Stimulated activated naive CD4-positive, alpha-beta T cell treated with Interleukin-2 at 50 U/mL for 16 hours (primary cell): ENCODE data around the gene PDCD5.
A peak's percentile ranks its signal among the peaks of the same experiment; 100 is the strongest.
"Not testable (repeated sequence)": the region's sequence is repeated elsewhere in the genome, so short reads cannot be mapped to it uniquely, and the experiment has no call there.

Experiments used
- DNase-seq: peaks from one replicate; lab custom pipeline; 2025; lab: John Stamatoyannopoulos, UW

PDCD5 gene

GRCh38 chr19:32580901-32581704 lies at the start of gene PDCD5:
PDCD5 (plus strand) TSS chr19:32581190; CDS start chr19:32581262, 72 bp downstream.
- DNase-seq: peak; percentile 97

DNA sequence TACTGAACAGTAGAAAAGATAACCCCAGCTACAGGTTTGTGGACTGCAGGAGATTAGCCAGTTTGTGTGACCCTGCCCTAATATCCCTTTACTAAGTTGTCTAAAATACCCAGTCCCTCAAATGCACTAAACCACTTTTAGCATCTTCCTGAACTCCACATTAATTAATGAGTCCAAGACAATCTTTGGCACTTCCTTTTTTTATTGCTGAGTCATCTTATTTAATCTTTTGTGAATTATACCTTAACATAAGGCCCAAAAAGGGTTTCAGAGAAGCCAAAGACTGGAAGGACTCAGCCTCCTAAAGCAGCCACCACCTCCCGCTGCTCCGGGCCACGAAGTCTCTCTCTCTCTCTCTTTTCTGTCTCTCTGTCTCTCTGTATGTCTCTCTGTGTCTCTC lies 48.8 kb upstream of the PDCD5 start:
- DNase-seq: no peak

- DNase-seq: no peak
Measured at GRCh38 chr19:32537580-32537979, 43.4 kb upstream of the PDCD5 start.

GRCh38 chr19:32539240-32539916 lies 41.6 kb upstream of the PDCD5 start:
- DNase-seq: no peak

DNA sequence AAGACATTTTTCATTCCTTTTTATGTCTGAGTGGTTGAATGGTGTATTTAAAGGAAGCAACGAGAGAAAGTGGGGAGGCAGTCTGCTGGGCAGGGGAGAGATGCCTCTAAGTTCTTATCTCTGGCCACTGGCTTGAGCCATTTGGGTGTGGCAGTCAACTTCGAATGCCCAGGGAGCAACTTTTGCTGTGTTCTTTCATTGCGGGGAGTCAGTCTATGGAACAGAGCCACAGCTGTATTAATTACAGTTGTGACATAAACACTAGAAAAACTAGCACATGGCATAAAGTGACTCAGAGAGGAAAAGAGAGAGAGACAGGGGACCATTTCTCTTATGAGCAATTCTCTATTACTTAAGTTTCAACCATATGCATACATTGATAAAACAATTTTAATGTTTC lies 40.4 kb upstream of the PDCD5 start:
- DNase-seq: no peak

- DNase-seq: not testable (repeated sequence)
Measured at GRCh38 chr19:32541376-32541775, 39.6 kb upstream of the PDCD5 start.

- no peak for DNase-seq
Measured at GRCh38 chr19:32542477-32543108, 38.4 kb upstream of the PDCD5 start.

DNA sequence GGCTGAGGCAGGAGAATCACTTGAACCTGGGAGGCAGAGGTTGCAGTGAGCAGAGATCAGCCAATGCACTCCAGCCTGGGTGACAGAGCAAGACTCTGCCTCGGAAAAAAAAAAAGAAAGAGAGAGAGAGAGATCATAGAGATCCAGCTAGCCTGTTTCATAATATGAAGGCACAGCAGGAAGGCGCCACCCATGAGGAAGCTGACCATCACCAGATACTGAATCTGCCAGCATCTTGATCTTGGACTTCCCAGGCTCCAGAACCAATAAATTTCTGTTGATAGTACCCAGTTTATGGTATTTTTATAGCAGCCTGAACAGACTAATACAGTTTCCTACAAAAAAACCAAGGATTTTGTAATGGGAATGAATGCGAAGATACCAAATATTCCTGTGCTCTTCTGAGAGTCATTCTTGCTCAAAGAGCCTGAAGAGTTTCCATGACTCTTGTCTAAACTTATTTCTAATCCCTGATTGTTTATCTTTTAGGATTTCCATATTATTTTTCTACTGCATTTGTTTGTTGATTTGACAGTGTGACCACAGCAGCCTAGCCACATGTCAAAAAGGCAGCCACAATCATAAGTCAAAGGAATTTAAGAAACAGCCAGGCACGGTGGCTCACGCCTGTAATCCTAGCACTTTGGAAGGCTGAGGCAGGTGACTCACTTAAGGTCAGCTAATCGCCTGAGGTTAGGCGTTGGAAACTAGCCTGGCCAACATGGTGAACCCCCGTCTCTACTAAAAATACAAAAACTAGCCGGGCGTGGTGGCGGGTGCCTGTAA lies 37.7 kb upstream of the PDCD5 start:
- DNase-seq: no peak

DNA sequence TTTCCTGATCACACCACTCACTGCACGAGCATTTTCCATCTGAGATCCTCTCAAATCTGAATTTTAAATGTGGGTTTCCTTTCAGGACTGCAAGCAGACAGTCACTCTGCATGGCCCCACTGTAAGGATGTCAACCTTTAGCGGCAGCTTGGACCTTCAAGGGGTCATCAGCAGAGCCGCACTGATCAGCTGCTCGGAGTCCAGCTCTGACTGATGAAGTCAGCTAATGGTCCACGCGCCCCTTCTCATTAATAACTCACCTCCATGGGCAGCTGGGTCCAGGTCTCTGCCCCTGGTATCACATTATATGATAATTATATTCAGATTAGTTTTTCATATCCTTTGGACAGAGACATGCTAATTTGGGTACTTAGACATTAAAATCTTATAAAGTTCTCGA lies 36.1 kb upstream of the PDCD5 start:
- DNase-seq: no peak

GRCh38 chr19:32550666-32551065 lies 30.3 kb upstream of the PDCD5 start:
- DNase-seq: no peak

- no peak for DNase-seq
Measured at GRCh38 chr19:32555786-32556185, 25.2 kb upstream of the PDCD5 start.

DNA sequence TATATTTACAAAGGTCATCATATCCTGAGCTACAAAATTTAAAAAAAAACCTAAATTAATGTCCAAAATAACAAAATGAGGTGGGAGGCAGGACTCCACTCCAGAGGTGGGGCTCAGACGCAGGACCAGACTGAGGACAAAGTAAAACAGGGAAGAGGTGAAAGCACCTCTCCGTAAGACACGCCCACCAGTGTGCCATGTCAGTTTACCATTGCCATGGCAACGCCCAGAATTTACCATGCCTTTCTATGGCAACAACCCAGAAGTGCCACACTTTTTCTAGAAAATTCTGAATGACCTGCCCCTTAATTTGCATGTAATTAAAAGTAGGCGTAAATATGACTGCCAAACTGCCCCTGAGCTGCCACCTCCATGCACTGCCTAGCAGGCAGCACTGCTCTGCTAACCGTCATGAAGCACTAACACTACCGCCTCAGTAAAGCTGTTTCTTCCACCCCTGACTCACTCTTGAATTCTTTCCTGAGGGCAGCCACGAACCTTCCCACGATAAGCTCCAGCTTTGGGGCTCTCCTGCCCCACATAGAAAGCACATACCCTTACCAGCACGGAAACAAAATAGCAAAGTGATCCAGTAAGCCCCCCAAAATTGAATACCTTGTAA lies 22.3 kb upstream of the PDCD5 start:
- no peak for DNase-seq

DNA sequence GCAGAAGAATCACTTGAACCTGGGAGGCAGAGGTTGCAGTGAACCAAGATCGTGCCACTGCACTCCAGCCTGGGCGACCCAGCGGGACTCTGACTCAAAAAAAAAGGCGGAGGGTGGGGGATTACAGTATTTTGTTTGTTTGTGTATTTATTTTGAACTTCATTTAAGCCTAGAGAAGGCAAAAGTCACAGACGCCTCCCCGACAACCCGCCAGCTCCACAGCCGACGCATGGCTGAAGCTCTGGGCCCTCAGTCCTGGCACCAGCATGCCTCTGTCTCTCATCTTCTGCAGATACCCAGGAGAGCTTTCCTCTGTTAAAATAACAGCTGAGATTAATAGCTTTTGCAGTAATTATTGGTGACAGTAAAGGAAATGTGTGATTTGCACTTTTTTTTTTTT lies 17.2 kb upstream of the PDCD5 start:
- no peak for DNase-seq

DNA sequence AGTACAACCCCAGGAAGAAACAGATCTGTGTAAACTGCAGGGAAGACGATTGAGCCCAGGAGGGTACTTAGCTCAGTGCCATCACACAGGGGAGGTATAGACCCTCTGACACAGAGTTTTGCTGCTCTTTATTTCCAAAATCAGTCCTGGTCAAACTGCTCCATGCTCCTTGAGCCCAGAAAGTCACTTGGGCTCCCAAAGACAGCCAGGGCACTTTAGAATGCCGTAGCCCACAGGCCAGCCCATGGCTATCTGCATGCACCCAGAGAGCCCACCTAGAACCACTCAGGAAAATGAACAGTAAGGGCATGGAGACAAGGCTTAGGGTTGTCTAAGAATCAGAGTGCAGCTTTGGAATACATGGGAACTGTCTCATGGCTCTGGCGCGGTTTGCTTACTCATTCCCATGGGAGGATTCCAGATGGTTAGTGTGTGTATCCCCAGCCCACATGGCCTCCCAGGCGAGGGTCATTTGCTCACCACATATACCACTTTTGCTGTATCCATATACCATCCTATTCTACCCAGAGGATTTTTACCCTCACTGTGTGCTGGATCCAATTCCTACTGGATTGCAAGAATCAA lies 14.7 kb upstream of the PDCD5 start:
- no peak for DNase-seq

DNA sequence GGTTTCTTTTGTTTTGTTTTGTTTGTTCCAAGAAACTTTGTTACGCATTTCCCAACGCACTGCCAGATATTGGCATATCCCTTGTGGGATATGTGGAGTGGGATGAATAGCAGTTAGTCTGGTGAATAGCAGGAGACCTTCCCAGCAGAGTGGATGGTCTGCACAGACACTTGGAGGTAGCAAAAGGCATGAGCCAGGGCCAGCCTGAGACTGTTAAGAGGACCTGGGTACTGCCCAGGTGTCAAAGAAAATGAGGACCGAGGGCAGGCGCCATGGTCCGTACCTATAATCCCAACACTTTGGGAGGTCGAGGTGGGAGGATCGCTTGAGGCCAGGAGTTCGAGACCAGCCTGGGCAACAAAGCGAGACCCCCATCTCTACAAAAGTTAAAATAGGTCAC lies 13.5 kb upstream of the PDCD5 start:
- no peak for DNase-seq

DNA sequence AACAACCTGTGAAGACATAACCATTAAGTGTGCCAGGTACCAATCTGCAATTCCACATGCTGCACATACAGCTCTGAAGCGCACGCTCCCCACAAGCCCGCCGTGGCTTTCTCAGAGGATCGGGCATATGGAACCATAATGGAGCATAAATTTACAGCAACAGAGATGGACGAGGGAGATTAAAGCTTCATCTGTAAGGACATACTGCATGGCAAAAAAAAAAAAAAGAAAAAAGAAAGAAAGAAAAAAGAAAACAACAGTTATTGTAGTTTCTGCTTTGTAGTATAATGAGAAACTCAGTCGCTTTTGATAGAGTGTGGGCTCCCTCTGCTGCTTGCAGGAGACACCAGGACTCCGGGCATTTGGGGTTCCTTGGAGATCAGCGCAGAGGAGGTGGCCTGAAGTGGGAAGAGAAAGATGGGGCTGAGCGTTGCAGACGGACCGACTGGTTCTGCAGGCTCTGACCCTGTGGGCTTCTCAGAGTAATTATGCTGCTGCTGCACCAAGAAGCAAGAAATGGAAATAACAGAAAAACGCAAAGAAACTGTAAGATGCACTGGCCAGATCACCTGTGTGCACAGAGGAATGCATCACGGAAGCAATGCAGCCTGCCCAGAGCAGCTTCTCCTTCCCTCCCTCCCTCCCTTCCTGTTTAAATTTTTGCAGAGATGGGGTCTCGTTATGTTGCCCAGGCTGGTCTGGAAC lies 10.8 kb upstream of the PDCD5 start:
- DNase-seq: no peak

GRCh38 chr19:32571471-32572075 lies 9.4 kb upstream of the PDCD5 start:
- DNase-seq: not testable (repeated sequence)

GRCh38 chr19:32572700-32573491 lies 8.1 kb upstream of the PDCD5 start:
- not testable (repeated sequence) for DNase-seq

- DNase-seq: no peak
Measured at GRCh38 chr19:32573492-32573794, 7.5 kb upstream of the PDCD5 start.

- no peak for DNase-seq
Measured at GRCh38 chr19:32576790-32577189, 4.2 kb upstream of the PDCD5 start.
